ENCODE results near the gene AQP3. TPM values are rescaled to one million over a fixed set of nuclear protein-coding genes. Genes with fewer than 3 reads are reported as not detected.

The AQP3 gene
- total RNA-seq, 1 donor from 2014 or later: 3.2 TPM

GRCh38 chr9:33442125-33442524, 5.3 kb downstream of the AQP3 start:
- no peaks in the 10 kb centered on the region for H3K27me3 Mint-ChIP-seq
- intact Hi-C loops (cut with micrococcal nuclease): no loop called here
- H3K4me3 Mint-ChIP-seq: no peak overlapping the region
- peaks cover 33% of the 10 kb centered on the region for H3K36me3 Mint-ChIP-seq (ENCODE audit: low read depth)
- peak overlapping the region; percentile 8 for H3K27ac Mint-ChIP-seq
- H3K9me3 Mint-ChIP-seq: no peaks in the 10 kb centered on the region
- DNase-seq: no peak
- peaks cover 68% of the 10 kb centered on the region for H3K4me1 Mint-ChIP-seq

- Mint-ChIP-seq H3K9me3 (no peaks in the 10 kb centered on the region), H3K36me3 (ENCODE audit: low read depth) (peaks cover 33% of the 10 kb centered on the region), H3K4me1 (peaks cover 64% of the 10 kb centered on the region), H3K4me3 (no peak overlapping the region), H3K27me3 (no peaks in the 10 kb centered on the region), H3K27ac (no peak overlapping the region)
- no peak for DNase-seq
- intact Hi-C loops (cut with micrococcal nuclease): no loop called here
Observed at GRCh38 chr9:33440609-33441008, 6.8 kb downstream of the AQP3 start.

DNA sequence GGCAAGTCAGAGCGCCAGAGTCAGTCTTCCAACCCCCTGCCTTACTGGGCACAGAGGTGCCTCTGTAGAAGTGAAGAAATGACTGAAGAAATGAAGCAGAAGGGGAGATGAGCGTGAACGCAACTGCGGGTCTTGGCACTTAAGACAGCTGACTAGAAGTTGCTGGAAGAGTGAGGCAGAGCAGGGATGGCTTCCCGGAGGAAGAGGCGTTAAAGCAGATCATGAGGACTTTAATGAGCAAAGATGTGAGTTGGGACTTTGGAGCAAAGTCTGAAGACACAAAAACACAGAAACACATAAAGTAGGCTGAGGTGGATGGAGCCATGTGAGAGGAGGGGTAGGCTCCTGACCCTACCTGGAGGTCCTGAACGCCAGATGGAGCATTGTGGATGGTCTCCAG, 7.2 kb downstream of the AQP3 start:
- H3K4me3 Mint-ChIP-seq: no peak overlapping the region
- peaks cover 64% of the 10 kb centered on the region for H3K4me1 Mint-ChIP-seq
- peaks cover 33% of the 10 kb centered on the region for H3K36me3 Mint-ChIP-seq (ENCODE audit: low read depth)
- H3K27ac Mint-ChIP-seq: no peak overlapping the region
- DNase-seq: no peak
- intact Hi-C loops (cut with micrococcal nuclease): no loop called here
- no peaks in the 10 kb centered on the region for H3K27me3 Mint-ChIP-seq
- no peaks in the 10 kb centered on the region for H3K9me3 Mint-ChIP-seq

DNA sequence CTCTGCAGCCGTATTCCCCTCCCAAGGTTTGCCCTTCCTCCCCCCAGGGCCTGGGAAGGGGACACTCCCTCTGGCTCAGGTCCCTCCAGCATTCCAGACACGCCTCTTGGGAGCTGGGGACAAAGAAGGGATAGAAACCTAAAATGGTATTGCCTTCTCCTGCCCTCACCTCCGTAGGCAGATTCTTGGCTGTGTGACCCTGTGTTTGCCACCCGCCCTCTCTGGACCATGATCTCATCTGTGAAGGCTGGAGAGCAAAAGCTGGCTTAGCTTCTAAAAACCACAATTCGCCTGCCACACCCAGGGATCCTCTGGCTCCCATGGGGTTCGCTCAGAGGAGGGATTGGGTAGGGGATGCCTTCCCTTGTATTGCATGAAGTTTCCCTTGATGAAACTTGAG, 7.7 kb downstream of the AQP3 start:
- Mint-ChIP-seq H3K9me3 (no peaks in the 10 kb centered on the region), H3K27me3 (no peaks in the 10 kb centered on the region), H3K36me3 (ENCODE audit: low read depth) (peaks cover 30% of the 10 kb centered on the region), H3K4me1 (peaks cover 60% of the 10 kb centered on the region), H3K27ac (no peak overlapping the region), H3K4me3 (no peak overlapping the region)
- intact Hi-C loops (cut with micrococcal nuclease): no loop called here
- DNase-seq: no peak

DNA sequence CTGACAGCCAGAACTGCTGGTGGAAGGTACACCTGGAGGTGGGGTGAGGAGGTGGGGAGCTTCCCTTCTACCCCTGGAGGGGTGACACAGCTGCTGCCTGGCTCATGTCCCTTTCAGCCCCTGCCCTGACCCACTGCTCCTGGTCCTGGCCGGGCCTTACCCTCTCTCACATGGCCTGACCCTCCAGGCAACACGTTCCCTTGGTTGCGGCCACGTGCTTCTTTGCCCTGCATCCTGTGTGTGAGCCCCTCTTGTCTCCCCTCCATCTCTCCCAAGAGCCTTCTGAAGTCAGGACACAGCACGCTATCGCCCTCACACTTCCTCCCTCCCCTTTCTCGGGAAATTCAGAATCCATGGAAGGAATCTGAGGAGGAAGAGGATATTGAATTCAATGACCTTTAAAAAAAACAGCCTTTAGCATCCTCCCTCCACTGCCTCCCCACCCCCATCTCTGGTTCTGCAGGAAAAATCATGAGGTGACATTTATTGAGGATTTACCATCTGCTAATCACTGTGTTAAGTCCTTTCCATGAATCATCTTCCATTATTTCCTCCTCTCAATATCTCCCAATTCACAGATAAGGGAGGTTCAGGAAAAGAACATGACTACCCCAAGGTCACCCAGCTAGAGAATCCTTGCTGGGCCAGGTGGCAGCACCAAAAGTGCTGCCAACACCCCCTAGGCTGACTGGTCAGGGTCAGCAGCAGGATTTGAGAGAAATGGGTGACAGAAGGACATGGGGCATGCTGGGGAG, 8.3 kb downstream of the AQP3 start:
- H3K27ac Mint-ChIP-seq: no peak overlapping the region
- H3K27me3 Mint-ChIP-seq: no peaks in the 10 kb centered on the region
- H3K4me3 Mint-ChIP-seq: no peak overlapping the region
- intact Hi-C loops (cut with micrococcal nuclease): no loop called here
- peaks cover 59% of the 10 kb centered on the region for H3K4me1 Mint-ChIP-seq
- peaks cover 29% of the 10 kb centered on the region for H3K36me3 Mint-ChIP-seq (ENCODE audit: low read depth)
- H3K9me3 Mint-ChIP-seq: no peaks in the 10 kb centered on the region
- no peak for DNase-seq

- intact Hi-C loops (cut with micrococcal nuclease): no loop called here
- H3K27ac Mint-ChIP-seq: no peak overlapping the region
- no peaks in the 10 kb centered on the region for H3K9me3 Mint-ChIP-seq
- H3K36me3 Mint-ChIP-seq (ENCODE audit: low read depth): peaks cover 21% of the 10 kb centered on the region
- H3K27me3 Mint-ChIP-seq: no peaks in the 10 kb centered on the region
- peaks cover 51% of the 10 kb centered on the region for H3K4me1 Mint-ChIP-seq
- DNase-seq: no peak
- no peak overlapping the region for H3K4me3 Mint-ChIP-seq
Observed at GRCh38 chr9:33437898-33438297, 9.5 kb downstream of the AQP3 start.

GRCh38 chr9:33437205-33437604, 10.2 kb downstream of the AQP3 start:
- peaks cover 18% of the 10 kb centered on the region for H3K36me3 Mint-ChIP-seq (ENCODE audit: low read depth)
- no peaks in the 10 kb centered on the region for H3K9me3 Mint-ChIP-seq
- peak overlapping the region; percentile 63 for H3K27ac Mint-ChIP-seq
- no peaks in the 10 kb centered on the region for H3K27me3 Mint-ChIP-seq
- intact Hi-C loops (cut with micrococcal nuclease): no loop called here
- peak overlapping the region; percentile 8 for H3K4me3 Mint-ChIP-seq
- peaks cover 51% of the 10 kb centered on the region for H3K4me1 Mint-ChIP-seq
- no peak for DNase-seq

DNA sequence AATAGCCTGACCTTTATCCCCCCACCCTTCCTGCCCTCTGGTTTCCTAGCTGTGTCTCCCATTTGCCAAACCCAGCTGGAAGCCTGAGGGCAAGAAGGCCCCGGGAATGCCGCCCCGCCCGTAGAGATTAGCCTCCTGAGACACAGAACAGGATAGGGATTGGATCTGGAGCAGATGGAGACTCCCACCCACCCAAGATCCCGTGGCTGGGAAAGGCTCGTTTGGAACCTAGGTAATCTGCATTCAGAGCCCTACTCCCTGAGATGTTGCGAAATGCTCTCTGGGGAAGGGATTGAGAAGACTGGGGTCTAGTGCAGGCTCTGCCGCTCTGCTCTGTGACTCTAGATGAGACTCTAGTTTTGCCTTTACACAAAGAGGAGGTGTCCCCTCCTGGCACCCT, 10.9 kb downstream of the AQP3 start:
- intact Hi-C loops (cut with micrococcal nuclease): no loop called here
- Mint-ChIP-seq H3K4me3 (no peak overlapping the region), H3K4me1 (peaks cover 48% of the 10 kb centered on the region)

GRCh38 chr9:33435821-33436277, 11.5 kb downstream of the AQP3 start:
- peak; percentile 55 for DNase-seq
- peaks cover 46% of the 10 kb centered on the region for H3K4me1 Mint-ChIP-seq
- intact Hi-C loops (cut with micrococcal nuclease): no loop called here
- no peak overlapping the region for H3K27ac Mint-ChIP-seq
- H3K36me3 Mint-ChIP-seq (ENCODE audit: low read depth): peaks cover 8% of the 10 kb centered on the region
- H3K4me3 Mint-ChIP-seq: no peak overlapping the region
- H3K9me3 Mint-ChIP-seq: no peaks in the 10 kb centered on the region
- H3K27me3 Mint-ChIP-seq: no peaks in the 10 kb centered on the region

More for the DNA sequence above, 10.9 kb downstream of the AQP3 start:
- DNase-seq: no peak
- Mint-ChIP-seq H3K36me3 (ENCODE audit: low read depth) (peaks cover 13% of the 10 kb centered on the region), H3K9me3 (no peaks in the 10 kb centered on the region), H3K27me3 (no peaks in the 10 kb centered on the region), H3K27ac (no peak overlapping the region)

- H3K27me3 Mint-ChIP-seq: no peaks in the 10 kb centered on the region
- peaks cover 33% of the 10 kb centered on the region for H3K4me1 Mint-ChIP-seq
- H3K36me3 Mint-ChIP-seq (ENCODE audit: low read depth): no peaks in the 10 kb centered on the region
- DNase-seq: no peak
- intact Hi-C loops (cut with micrococcal nuclease): no loop called here
- no peaks in the 10 kb centered on the region for H3K9me3 Mint-ChIP-seq
- no peak overlapping the region for H3K4me3 Mint-ChIP-seq
- no peak overlapping the region for H3K27ac Mint-ChIP-seq
Observed at GRCh38 chr9:33434317-33435105, 12.9 kb downstream of the AQP3 start.

DNA sequence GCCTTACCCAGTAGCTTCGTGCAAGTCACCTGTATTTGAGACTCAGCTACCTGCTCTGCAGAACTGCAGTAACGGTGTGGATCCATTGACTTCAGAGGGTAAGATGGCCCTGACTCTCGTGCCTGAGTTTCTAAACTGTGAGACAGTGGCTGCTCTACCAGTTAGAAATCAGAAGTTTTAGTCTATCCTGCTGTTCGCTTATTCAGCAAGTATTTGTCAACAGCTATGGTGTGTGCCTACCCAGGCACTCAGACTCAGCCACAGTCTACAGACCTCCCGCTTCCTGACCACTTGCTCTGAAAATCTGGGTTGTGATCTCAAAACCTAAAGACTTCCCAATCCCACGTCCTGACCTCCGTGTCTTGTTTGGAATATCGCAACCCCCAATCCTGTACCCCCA, 13.5 kb downstream of the AQP3 start:
- intact Hi-C loops (cut with micrococcal nuclease): no loop called here
- Mint-ChIP-seq H3K9me3 (no peaks in the 10 kb centered on the region), H3K27ac (no peak overlapping the region), H3K4me3 (no peak overlapping the region), H3K36me3 (ENCODE audit: low read depth) (no peaks in the 10 kb centered on the region), H3K4me1 (peaks cover 29% of the 10 kb centered on the region), H3K27me3 (no peaks in the 10 kb centered on the region)
- DNase-seq: no peak

GRCh38 chr9:33431420-33431819, 16.0 kb downstream of the AQP3 start:
- Mint-ChIP-seq H3K36me3 (ENCODE audit: low read depth) (no peaks in the 10 kb centered on the region), H3K27ac (peak overlapping the region; percentile 51), H3K27me3 (no peaks in the 10 kb centered on the region), H3K4me1 (peaks cover 18% of the 10 kb centered on the region), H3K9me3 (no peaks in the 10 kb centered on the region), H3K4me3 (no peak overlapping the region)
- DNase-seq: no peak
- intact Hi-C loops (cut with micrococcal nuclease): no loop called here

GRCh38 chr9:33430942-33431341, 16.5 kb downstream of the AQP3 start:
- Mint-ChIP-seq H3K36me3 (ENCODE audit: low read depth) (no peaks in the 10 kb centered on the region), H3K27me3 (no peaks in the 10 kb centered on the region), H3K9me3 (no peaks in the 10 kb centered on the region), H3K4me1 (peaks cover 15% of the 10 kb centered on the region), H3K27ac (no peak overlapping the region), H3K4me3 (no peak overlapping the region)
- intact Hi-C loops (cut with micrococcal nuclease): no loop called here
- DNase-seq: no peak

- Mint-ChIP-seq H3K4me3 (no peak overlapping the region), H3K27ac (no peak overlapping the region), H3K36me3 (ENCODE audit: low read depth) (no peaks in the 10 kb centered on the region), H3K4me1 (peaks cover 8% of the 10 kb centered on the region), H3K27me3 (peaks cover 2% of the 10 kb centered on the region), H3K9me3 (no peaks in the 10 kb centered on the region)
- DNase-seq: no peak
- intact Hi-C loops (cut with micrococcal nuclease): no loop called here
Observed at GRCh38 chr9:33429256-33429985, 18.0 kb downstream of the AQP3 start.
